ENCODE data around the gene C1GALT1C1L. TPM values are rescaled to one million over a fixed set of nuclear protein-coding genes. Genes with fewer than 3 reads are reported as not detected.

The C1GALT1C1L gene
- total and polyA plus RNA-seq, 2 donors (not counting 3 experiments of a cell fraction or from before 2014, with no cell fraction given): 0.40 to 0.76 TPM

DNA sequence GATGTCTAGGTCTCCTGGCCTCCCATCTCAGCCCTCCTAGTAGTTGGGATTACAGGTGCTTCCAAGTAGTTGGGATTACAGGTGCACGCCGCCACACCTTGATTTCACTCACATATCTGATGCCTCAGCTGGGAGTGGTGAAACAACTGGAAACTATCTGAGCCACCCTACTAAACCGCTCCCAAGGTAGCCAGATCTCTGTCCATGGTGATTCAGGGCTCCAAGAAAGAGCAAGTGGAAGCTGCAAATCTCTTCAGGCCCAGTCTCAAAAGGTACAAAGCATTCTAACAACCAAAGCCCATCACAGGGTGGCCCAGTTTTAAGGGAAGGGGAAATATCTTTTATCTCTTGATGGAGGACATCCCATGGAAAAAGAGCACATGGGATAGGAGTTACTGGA lies 19.0 kb downstream of the C1GALT1C1L start:
- FAIRE-seq (no peak), DNase-seq (ENCODE audit: low read depth, low spot score) (no peak)
- no peak overlapping the region for H3K4me3 ChIP-seq (replicated peaks in 1 of 3; ENCODE audit: insufficient read depth in 1 of 3, low read depth in 1 of 3, low read length in 3 of 3)
- no peak overlapping the region for H3K27ac ChIP-seq (ENCODE audit: insufficient read depth, low read depth, low read length)
- ChIA-PET CTCF (no interaction called here), POLR2A (no interaction called here)
- H3K4me2 ChIP-seq (ENCODE audit: insufficient read depth, low read length): no peak overlapping the region
- no peaks in the 10 kb centered on the region for H3K27me3 ChIP-seq (ENCODE audit: control insufficient read depth in 2 of 2, insufficient read depth in 2 of 2, low read length in 2 of 2)
- intact Hi-C loops (cut with micrococcal nuclease) (no loop called here), dilution Hi-C loops (cut with MboI; ENCODE audit: extremely low pct_ligation_motif_present, low sequenced_read_pairs) (no loop called here)
- no peaks in the 10 kb centered on the region for H4K20me1 ChIP-seq (replicated peaks; ENCODE audit: control insufficient read depth, extremely low read depth, insufficient read depth, low read length)
- no peaks in the 10 kb centered on the region for H3K79me2 ChIP-seq (ENCODE audit: control insufficient read depth, insufficient read depth, low read length)
- H2AFZ ChIP-seq (ENCODE audit: low read depth, low read length): no peak overlapping the region
- no TSS peak for BruUV-seq (replicated peaks)
- no peaks in the 10 kb centered on the region for H3K4me1 ChIP-seq (ENCODE audit: control insufficient read depth, extremely low read depth, insufficient read depth, low read length)
- no peaks in the 10 kb centered on the region for H3K9me3 ChIP-seq (replicated peaks; ENCODE audit: control insufficient read depth, insufficient read depth, low read length)
- no peaks in the 10 kb centered on the region for H3K36me3 ChIP-seq (ENCODE audit: control insufficient read depth in 2 of 2, extremely low read depth in 1 of 2, insufficient read depth in 2 of 2, low read length in 2 of 2)
- no peak overlapping the region for H3K9ac ChIP-seq (replicated peaks; ENCODE audit: extremely low read depth, insufficient read depth, low read length)
- TF ChIP-seq, protein P1, sequence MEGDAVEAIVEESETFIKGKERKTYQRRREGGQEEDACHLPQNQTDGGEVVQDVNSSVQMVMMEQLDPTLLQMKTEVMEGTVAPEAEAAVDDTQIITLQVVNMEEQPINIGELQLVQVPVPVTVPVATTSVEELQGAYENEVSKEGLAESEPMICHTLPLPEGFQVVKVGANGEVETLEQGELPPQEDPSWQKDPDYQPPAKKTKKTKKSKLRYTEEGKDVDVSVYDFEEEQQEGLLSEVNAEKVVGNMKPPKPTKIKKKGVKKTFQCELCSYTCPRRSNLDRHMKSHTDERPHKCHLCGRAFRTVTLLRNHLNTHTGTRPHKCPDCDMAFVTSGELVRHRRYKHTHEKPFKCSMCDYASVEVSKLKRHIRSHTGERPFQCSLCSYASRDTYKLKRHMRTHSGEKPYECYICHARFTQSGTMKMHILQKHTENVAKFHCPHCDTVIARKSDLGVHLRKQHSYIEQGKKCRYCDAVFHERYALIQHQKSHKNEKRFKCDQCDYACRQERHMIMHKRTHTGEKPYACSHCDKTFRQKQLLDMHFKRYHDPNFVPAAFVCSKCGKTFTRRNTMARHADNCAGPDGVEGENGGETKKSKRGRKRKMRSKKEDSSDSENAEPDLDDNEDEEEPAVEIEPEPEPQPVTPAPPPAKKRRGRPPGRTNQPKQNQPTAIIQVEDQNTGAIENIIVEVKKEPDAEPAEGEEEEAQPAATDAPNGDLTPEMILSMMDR (IDR thresholded peaks at IDR 0.05; ENCODE audit: extremely low read depth in 1 of 2, insufficient read depth in 1 of 2, low read depth in 1 of 2, low read length in 2 of 2): no peak
- TF ChIP-seq POLR2AphosphoS5 (IDR thresholded peaks at IDR 0.05; ENCODE audit: insufficient read depth, low read depth, low read length) (no peak), JUN (IDR thresholded peaks at IDR 0.05; ENCODE audit: borderline replicate concordance, insufficient read depth, insufficient read length, low read depth) (no peak), GATA2 (IDR thresholded peaks at IDR 0.05; ENCODE audit: insufficient read depth, insufficient read length, low read depth, low read length) (no peak), MAX (IDR thresholded peaks at IDR 0.05; ENCODE audit: insufficient read depth, insufficient read length) (no peak), EZH2 (IDR thresholded peaks at IDR 0.05; ENCODE audit: borderline replicate concordance, low read depth, low read length, severe bottlenecking) (no peak), POLR2A (IDR thresholded peaks at IDR 0.05; ENCODE audit: low read depth, low read length) (no peak), FOS (IDR thresholded peaks at IDR 0.05; ENCODE audit: borderline replicate concordance, insufficient read depth, low read length) (no peak), MYC (IDR thresholded peaks at IDR 0.05; ENCODE audit: low read depth, low read length) (no peak)
- no peaks in the 10 kb centered on the region for H3K9me1 ChIP-seq (replicated peaks; ENCODE audit: control insufficient read depth, extremely low read depth, insufficient read depth, low read length)

Data from endothelial cell of umbilical vein (primary cell).